Progenitor cell of endocrine pancreas (in vitro differentiated cells): ENCODE data around the gene CNNM2. TPM values are rescaled to one million over a fixed set of nuclear protein-coding genes. Genes with fewer than 3 reads are reported as not detected.

Source experiments
- DNase-seq: peaks from one replicate; pipeline ENCODE4 v3.0.0; 2021; ENCODE audit warnings: low spot score; ENCODE audit not compliant: unreplicated experiment
- H3K27ac Mint-ChIP-seq: 2 replicates; pipeline ENCODE4 v1.8.0; 2021; ENCODE audit warnings: mild to moderate bottlenecking, moderate library complexity, mixed read lengths
- H3K27me3 Mint-ChIP-seq: 2 replicates; pipeline ENCODE4 v1.8.0; 2021; ENCODE audit warnings: mixed read lengths
- H3K36me3 Mint-ChIP-seq: 2 replicates; pipeline ENCODE4 v1.8.0; 2022; ENCODE audit warnings: mixed read lengths; ENCODE audit not compliant: insufficient read depth
- H3K4me1 Mint-ChIP-seq: 2 replicates; pipeline ENCODE4 v1.8.0; 2021; ENCODE audit warnings: low read depth, mixed read lengths
- H3K4me3 Mint-ChIP-seq: 2 replicates; pipeline ENCODE4 v1.8.0; 2021; ENCODE audit warnings: low read depth, mild to moderate bottlenecking, moderate library complexity, mixed read lengths
- H3K9me3 Mint-ChIP-seq: 2 replicates; pipeline ENCODE4 v1.8.0; 2021; ENCODE audit warnings: low read depth, mixed read lengths
- total RNA-seq: library from RNA; stranded (reverse); gene quantifications from 2 replicates; pipeline ENCODE4 v1.2.1, GENCODE V29; 2021
- TF ChIP-seq, protein P1 (sequence below): fragments of 200-600 bp; sonication (generic); IDR thresholded peaks from one replicate; pipeline ENCODE4 v1.5.0; 2021; ENCODE audit warnings: antibody characterized with exemption, mild to moderate bottlenecking; ENCODE audit not compliant: unreplicated experiment

The CNNM2 gene
- total RNA-seq, 1 donor from 2014 or later = 14.5 TPM

- H3K27ac Mint-ChIP-seq = peak overlapping the region; percentile 78
- peaks cover 32% of the 10 kb centered on the region for H3K4me1 Mint-ChIP-seq
- TF ChIP-seq, protein P1, sequence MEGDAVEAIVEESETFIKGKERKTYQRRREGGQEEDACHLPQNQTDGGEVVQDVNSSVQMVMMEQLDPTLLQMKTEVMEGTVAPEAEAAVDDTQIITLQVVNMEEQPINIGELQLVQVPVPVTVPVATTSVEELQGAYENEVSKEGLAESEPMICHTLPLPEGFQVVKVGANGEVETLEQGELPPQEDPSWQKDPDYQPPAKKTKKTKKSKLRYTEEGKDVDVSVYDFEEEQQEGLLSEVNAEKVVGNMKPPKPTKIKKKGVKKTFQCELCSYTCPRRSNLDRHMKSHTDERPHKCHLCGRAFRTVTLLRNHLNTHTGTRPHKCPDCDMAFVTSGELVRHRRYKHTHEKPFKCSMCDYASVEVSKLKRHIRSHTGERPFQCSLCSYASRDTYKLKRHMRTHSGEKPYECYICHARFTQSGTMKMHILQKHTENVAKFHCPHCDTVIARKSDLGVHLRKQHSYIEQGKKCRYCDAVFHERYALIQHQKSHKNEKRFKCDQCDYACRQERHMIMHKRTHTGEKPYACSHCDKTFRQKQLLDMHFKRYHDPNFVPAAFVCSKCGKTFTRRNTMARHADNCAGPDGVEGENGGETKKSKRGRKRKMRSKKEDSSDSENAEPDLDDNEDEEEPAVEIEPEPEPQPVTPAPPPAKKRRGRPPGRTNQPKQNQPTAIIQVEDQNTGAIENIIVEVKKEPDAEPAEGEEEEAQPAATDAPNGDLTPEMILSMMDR = no peak
- peaks cover 2% of the 10 kb centered on the region for H3K27me3 Mint-ChIP-seq
- H3K4me3 Mint-ChIP-seq = no peak overlapping the region
- no peaks in the 10 kb centered on the region for H3K9me3 Mint-ChIP-seq
- DNase-seq = no peak
- H3K36me3 Mint-ChIP-seq = peaks cover 16% of the 10 kb centered on the region
These were observed 41.3 kb upstream of the CNNM2 start for GRCh38 chr10:102876747-102877153.

GRCh38 chr10:102878629-102879028 lies 39.5 kb upstream of the CNNM2 start:
- DNase-seq = no peak
- H3K9me3 Mint-ChIP-seq = no peaks in the 10 kb centered on the region

GRCh38 chr10:102880256-102880655 lies 37.8 kb upstream of the CNNM2 start:
- H3K4me3 Mint-ChIP-seq = no peak overlapping the region
- H3K4me1 Mint-ChIP-seq = peaks cover 9% of the 10 kb centered on the region
- H3K27ac Mint-ChIP-seq = no peak overlapping the region
- no peaks in the 10 kb centered on the region for H3K9me3 Mint-ChIP-seq
- TF ChIP-seq, protein P1 = no peak
- H3K27me3 Mint-ChIP-seq = no peaks in the 10 kb centered on the region
- DNase-seq = no peak
- peaks cover 11% of the 10 kb centered on the region for H3K36me3 Mint-ChIP-seq

More at GRCh38 chr10:102878629-102879028, 39.5 kb upstream of the CNNM2 start:
- Mint-ChIP-seq H3K27me3 (peaks cover 2% of the 10 kb centered on the region), H3K4me3 (no peak overlapping the region), H3K27ac (no peak overlapping the region), H3K4me1 (peaks cover 19% of the 10 kb centered on the region), H3K36me3 (peaks cover 14% of the 10 kb centered on the region)
- TF ChIP-seq, protein P1 = no peak

DNA sequence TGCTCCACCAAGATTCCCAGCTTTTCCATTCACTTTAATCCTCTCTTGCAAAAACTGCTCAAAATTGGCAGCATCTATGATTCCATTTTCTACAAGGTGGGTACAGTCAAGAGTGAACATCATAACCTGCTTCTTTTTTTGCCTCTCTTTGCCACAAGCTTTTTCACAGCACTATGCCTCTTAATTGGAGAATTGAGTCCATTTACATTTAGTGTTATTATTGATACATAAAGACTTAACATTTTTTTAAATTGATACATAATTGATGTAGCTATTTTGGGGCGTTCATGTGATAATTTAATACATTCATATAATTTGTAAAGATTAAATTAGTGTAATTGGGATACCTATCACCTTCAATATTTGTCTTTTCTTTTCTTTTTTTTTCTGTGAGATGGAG lies 30.0 kb upstream of the CNNM2 start:
- DNase-seq = no peak
- peaks cover 6% of the 10 kb centered on the region for H3K4me1 Mint-ChIP-seq
- no peak overlapping the region for H3K27ac Mint-ChIP-seq
- H3K27me3 Mint-ChIP-seq = no peaks in the 10 kb centered on the region
- no peaks in the 10 kb centered on the region for H3K9me3 Mint-ChIP-seq
- peaks cover 27% of the 10 kb centered on the region for H3K36me3 Mint-ChIP-seq
- TF ChIP-seq, protein P1 = no peak
- no peak overlapping the region for H3K4me3 Mint-ChIP-seq

DNA sequence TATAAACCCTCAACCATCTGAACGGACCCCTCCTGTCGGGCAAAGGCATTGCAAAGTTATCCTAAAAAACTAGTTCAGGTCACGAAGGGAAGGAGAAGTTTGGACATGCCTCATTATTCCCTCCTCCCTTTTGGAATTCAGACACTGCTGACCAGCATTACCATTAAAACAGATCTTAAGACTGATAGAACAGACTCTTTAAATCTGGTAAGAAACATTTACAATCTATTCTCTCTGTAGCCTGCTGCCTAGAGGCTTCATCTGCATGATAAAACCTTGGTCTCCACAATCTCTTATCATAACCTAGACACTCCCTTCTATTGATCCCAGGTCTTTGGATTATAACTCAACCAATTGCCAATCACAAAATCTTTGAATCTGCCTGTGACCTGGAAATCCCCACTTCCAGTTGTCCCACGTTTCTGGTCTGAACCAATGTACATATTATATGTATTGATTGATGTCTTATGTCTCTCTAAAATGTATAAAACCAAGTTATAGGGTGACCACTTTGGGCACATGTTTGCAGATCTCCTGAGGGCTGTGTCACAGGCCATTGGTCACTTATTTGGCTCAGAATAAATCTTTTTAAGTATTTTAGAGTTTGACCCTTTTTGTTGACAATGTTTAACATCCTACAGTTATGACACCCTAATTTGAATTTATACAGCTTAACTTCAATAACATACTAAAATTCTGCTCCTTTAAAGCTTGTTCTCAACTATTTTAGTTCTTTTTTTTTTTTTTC lies 23.5 kb upstream of the CNNM2 start:
- Mint-ChIP-seq H3K27ac (no peak overlapping the region), H3K9me3 (peaks cover 4% of the 10 kb centered on the region), H3K27me3 (no peaks in the 10 kb centered on the region), H3K36me3 (peaks cover 15% of the 10 kb centered on the region), H3K4me3 (no peak overlapping the region), H3K4me1 (peaks cover 4% of the 10 kb centered on the region)
- no peak for DNase-seq
- TF ChIP-seq, protein P1 = no peak
